Measurements from ENCODE around the gene NEMP2. TPM values are rescaled to one million over a fixed set of nuclear protein-coding genes. Genes with fewer than 3 reads are reported as not detected.

The NEMP2 gene
- total RNA-seq, 1 experiment from 2014 or later = 12.0 TPM

DNA sequence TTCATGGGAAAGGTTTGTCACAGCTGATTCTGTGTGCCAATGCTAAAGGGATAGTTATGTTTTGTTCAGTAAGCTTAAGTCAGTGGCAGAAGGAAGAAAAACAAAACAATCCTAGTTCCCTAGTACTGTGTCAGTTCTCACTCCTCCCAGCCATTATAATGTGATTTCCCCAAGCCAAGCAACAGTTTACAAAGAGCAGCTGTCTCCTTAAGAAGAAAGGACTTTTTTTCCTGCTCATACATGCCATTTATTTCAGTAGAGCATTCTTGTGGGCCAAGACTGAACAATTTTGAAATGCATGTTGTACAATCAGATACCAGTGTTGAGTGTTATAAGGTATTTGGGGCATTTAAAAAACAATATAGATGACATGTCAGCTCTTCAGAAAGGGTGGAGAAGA, 52.1 kb downstream of the NEMP2 start:
- Histone ChIP-seq H3K4me1 (ENCODE audit: control insufficient read depth, insufficient read depth, low read length) (no peaks in the 10 kb centered on the region; the same call in 1 of the 2 replicates), H3K9me3 (ENCODE audit: control insufficient read depth, insufficient read depth, low read depth, low read length) (no peaks in the 10 kb centered on the region), H3K27me3 (ENCODE audit: control insufficient read depth, insufficient read depth, low read length) (no peaks in the 10 kb centered on the region), H3K27ac (ENCODE audit: low read length) (no peak overlapping the region), H3K36me3 (ENCODE audit: control insufficient read depth, insufficient read depth, low read length) (no peaks in the 10 kb centered on the region), H3K4me3 (ENCODE audit: low read depth in 2 of 2, low read length in 2 of 2) (no peak overlapping the region)
- intact Hi-C loops (cut with micrococcal nuclease; ENCODE audit: unreplicated experiment) = no loop called here
- DNase-seq (ENCODE audit: low read depth, low spot score) = no peak
- CTCF ChIA-PET = no interaction called here
- no peak for ATAC-seq
- BruUV-seq (replicated peaks) = no TSS peak
- POLR2A ChIA-PET = no interaction called here
- TF ChIP-seq SIN3A (IDR thresholded peaks at IDR 0.05; ENCODE audit: borderline replicate concordance, insufficient read depth, low read depth, low read length) (no peak), POLR2AphosphoS5 (IDR thresholded peaks at IDR 0.05; ENCODE audit: low read depth, low read length) (no peak), TCF7L2 (IDR thresholded peaks at IDR 0.05; ENCODE audit: low read depth, low read length) (no peak)
- TF ChIP-seq, protein P1, sequence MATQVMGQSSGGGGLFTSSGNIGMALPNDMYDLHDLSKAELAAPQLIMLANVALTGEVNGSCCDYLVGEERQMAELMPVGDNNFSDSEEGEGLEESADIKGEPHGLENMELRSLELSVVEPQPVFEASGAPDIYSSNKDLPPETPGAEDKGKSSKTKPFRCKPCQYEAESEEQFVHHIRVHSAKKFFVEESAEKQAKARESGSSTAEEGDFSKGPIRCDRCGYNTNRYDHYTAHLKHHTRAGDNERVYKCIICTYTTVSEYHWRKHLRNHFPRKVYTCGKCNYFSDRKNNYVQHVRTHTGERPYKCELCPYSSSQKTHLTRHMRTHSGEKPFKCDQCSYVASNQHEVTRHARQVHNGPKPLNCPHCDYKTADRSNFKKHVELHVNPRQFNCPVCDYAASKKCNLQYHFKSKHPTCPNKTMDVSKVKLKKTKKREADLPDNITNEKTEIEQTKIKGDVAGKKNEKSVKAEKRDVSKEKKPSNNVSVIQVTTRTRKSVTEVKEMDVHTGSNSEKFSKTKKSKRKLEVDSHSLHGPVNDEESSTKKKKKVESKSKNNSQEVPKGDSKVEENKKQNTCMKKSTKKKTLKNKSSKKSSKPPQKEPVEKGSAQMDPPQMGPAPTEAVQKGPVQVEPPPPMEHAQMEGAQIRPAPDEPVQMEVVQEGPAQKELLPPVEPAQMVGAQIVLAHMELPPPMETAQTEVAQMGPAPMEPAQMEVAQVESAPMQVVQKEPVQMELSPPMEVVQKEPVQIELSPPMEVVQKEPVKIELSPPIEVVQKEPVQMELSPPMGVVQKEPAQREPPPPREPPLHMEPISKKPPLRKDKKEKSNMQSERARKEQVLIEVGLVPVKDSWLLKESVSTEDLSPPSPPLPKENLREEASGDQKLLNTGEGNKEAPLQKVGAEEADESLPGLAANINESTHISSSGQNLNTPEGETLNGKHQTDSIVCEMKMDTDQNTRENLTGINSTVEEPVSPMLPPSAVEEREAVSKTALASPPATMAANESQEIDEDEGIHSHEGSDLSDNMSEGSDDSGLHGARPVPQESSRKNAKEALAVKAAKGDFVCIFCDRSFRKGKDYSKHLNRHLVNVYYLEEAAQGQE (IDR thresholded peaks at IDR 0.05; ENCODE audit: insufficient read depth in 1 of 2, low read depth in 2 of 2, low read length in 1 of 2) = no peak
- TF ChIP-seq, protein P2, sequence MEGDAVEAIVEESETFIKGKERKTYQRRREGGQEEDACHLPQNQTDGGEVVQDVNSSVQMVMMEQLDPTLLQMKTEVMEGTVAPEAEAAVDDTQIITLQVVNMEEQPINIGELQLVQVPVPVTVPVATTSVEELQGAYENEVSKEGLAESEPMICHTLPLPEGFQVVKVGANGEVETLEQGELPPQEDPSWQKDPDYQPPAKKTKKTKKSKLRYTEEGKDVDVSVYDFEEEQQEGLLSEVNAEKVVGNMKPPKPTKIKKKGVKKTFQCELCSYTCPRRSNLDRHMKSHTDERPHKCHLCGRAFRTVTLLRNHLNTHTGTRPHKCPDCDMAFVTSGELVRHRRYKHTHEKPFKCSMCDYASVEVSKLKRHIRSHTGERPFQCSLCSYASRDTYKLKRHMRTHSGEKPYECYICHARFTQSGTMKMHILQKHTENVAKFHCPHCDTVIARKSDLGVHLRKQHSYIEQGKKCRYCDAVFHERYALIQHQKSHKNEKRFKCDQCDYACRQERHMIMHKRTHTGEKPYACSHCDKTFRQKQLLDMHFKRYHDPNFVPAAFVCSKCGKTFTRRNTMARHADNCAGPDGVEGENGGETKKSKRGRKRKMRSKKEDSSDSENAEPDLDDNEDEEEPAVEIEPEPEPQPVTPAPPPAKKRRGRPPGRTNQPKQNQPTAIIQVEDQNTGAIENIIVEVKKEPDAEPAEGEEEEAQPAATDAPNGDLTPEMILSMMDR (IDR thresholded peaks at IDR 0.05) = no peak
- in situ Hi-C loops (cut with HindIII; ENCODE audit: low pct_unique_long_range_greater_than_20kb, low sequenced_read_pairs) = no loop called here

DNA sequence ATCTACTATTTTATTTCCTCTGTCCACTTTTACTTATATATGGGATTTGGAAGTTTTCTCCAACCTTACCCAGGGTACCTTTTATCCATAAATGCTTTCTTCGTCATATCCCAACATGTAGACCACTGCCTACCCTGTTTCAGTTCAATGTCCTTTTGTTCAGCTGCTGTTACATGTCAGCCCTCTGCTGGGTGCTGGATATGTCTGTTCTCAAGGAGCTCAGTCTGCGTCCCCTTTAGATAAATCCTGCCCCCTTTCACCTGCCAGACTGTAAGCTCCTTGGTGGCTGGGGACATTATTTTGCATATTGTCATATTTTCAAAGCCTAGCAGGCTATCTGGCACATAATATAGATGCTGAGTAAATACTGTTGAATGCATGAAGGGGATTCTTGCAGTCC, 53.2 kb downstream of the NEMP2 start:
- H3K27me3 ChIP-seq (ENCODE audit: control insufficient read depth, insufficient read depth, low read length) = no peaks in the 10 kb centered on the region
- CTCF ChIA-PET = no interaction called here
- DNase-seq (ENCODE audit: low read depth, low spot score) = no peak
- in situ Hi-C loops (cut with HindIII; ENCODE audit: low pct_unique_long_range_greater_than_20kb, low sequenced_read_pairs) = no loop called here
- H3K4me1 ChIP-seq (ENCODE audit: control insufficient read depth, insufficient read depth, low read length) = no peaks in the 10 kb centered on the region; the same call in 1 of the 2 replicates
- no peaks in the 10 kb centered on the region for H3K36me3 ChIP-seq (ENCODE audit: control insufficient read depth, insufficient read depth, low read length)
- H3K9me3 ChIP-seq (ENCODE audit: control insufficient read depth, insufficient read depth, low read depth, low read length) = no peaks in the 10 kb centered on the region
- no peak overlapping the region for H3K27ac ChIP-seq (ENCODE audit: low read length)
- no peak for ATAC-seq
- intact Hi-C loops (cut with micrococcal nuclease; ENCODE audit: unreplicated experiment) = no loop called here
- POLR2A ChIA-PET = no interaction called here
- no TSS peak for BruUV-seq (replicated peaks)
- H3K4me3 ChIP-seq (ENCODE audit: low read depth in 2 of 2, low read length in 2 of 2) = no peak overlapping the region
- no peak for TF ChIP-seq TCF7L2 (IDR thresholded peaks at IDR 0.05; ENCODE audit: low read depth, low read length)
- TF ChIP-seq, protein P2 (IDR thresholded peaks at IDR 0.05) = no peak
- TF ChIP-seq POLR2AphosphoS5 (IDR thresholded peaks at IDR 0.05; ENCODE audit: low read depth, low read length) = no peak
- TF ChIP-seq, protein P1 (IDR thresholded peaks at IDR 0.05; ENCODE audit: insufficient read depth in 1 of 2, low read depth in 2 of 2, low read length in 1 of 2) = no peak
- TF ChIP-seq SIN3A (IDR thresholded peaks at IDR 0.05; ENCODE audit: borderline replicate concordance, insufficient read depth, low read depth, low read length) = no peak

Measured in Panc1 (cell line).